ENCODE measurements around the gene TIGD3. TPM values are rescaled to one million over a fixed set of nuclear protein-coding genes. Genes with fewer than 3 reads are reported as not detected.

TIGD3 gene
- total and polyA plus RNA-seq, 2 of the 13 experiments (the other 11 are each of a cell fraction or from before 2014, with no cell fraction given) = 0.49 to 4.9 TPM

- peaks cover 89% of the 10 kb centered on the region for H3K4me1 ChIP-seq (ENCODE audit: insufficient read depth, low read length)
- WGBS (ENCODE audit: low lambda C conversion rate) = 4% methylated on average over 6 of the region's 6 CpGs
- TF ChIP-seq, protein P1, sequence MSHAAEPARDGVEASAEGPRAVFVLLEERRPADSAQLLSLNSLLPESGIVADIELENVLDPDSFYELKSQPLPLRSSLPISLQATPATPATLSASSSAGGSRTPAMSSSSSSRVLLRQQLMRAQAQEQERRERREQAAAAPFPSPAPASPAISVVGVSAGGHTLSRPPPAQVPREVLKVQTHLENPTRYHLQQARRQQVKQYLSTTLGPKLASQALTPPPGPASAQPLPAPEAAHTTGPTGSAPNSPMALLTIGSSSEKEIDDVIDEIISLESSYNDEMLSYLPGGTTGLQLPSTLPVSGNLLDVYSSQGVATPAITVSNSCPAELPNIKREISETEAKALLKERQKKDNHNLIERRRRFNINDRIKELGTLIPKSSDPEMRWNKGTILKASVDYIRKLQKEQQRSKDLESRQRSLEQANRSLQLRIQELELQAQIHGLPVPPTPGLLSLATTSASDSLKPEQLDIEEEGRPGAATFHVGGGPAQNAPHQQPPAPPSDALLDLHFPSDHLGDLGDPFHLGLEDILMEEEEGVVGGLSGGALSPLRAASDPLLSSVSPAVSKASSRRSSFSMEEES (CRISPR knock-in tag; IDR thresholded peaks at IDR 0.05) = no peak
- TF ChIP-seq SMARCC2 (IDR thresholded peaks at IDR 0.05) (no peak), TCF7 (IDR thresholded peaks at IDR 0.05; ENCODE audit: low read depth) (peak; percentile 79), PATZ1 (CRISPR knock-in tag; IDR thresholded peaks at IDR 0.05) (peak; percentile 70), RXRB (CRISPR knock-in tag; IDR thresholded peaks at IDR 0.05; ENCODE audit: borderline replicate concordance) (peak; percentile 52; the same call in 1 of the 2 replicates), SALL2 (CRISPR knock-in tag; IDR thresholded peaks at IDR 0.05) (no peak), ZNF83 (CRISPR knock-in tag; IDR thresholded peaks at IDR 0.05; ENCODE audit: borderline replicate concordance) (no peak), RORA (CRISPR knock-in tag; IDR thresholded peaks at IDR 0.05) (no peak), SOX6 (IDR thresholded peaks at IDR 0.05) (no peak), SOX6 (CRISPR knock-in tag; IDR thresholded peaks at IDR 0.05) (peak; percentile 78), PITX1 (CRISPR knock-in tag; IDR thresholded peaks at IDR 0.05) (peak; percentile 46; the same call in 1 of the 2 replicates), FOXK1 (CRISPR knock-in tag; IDR thresholded peaks at IDR 0.05; ENCODE audit: borderline replicate concordance, low read depth) (peak; percentile 51; the same call in 1 of the 2 replicates), ZNF121 (CRISPR knock-in tag; IDR thresholded peaks at IDR 0.05) (0 out of 2 replicates have a peak, but pooled peaks have one; percentile 6), BCL6 (CRISPR knock-in tag; IDR thresholded peaks at IDR 0.05) (peak; percentile 59), TFAP4 (IDR thresholded peaks at IDR 0.05; ENCODE audit: borderline replicate concordance, low read depth) (no peak), ZFP91 (CRISPR knock-in tag; IDR thresholded peaks at IDR 0.05; ENCODE audit: borderline replicate concordance) (no peak), FOXJ3 (CRISPR knock-in tag; IDR thresholded peaks at IDR 0.05; ENCODE audit: borderline replicate concordance) (no peak)
- TF ChIP-seq, protein P2, sequence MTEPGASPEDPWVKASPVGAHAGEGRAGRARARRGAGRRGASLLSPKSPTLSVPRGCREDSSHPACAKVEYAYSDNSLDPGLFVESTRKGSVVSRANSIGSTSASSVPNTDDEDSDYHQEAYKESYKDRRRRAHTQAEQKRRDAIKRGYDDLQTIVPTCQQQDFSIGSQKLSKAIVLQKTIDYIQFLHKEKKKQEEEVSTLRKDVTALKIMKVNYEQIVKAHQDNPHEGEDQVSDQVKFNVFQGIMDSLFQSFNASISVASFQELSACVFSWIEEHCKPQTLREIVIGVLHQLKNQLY (CRISPR knock-in tag; IDR thresholded peaks at IDR 0.05) = 0 out of 2 replicates have a peak, but pooled peaks have one; percentile 29
These were observed 29.2 kb downstream of the TIGD3 start for GRCh38 chr11:65383778-65384177.

More at GRCh38 chr11:65383778-65384177, 29.2 kb downstream of the TIGD3 start:
- H3K9me3 ChIP-seq (ENCODE audit: low read length) = no peaks in the 10 kb centered on the region
- ChIA-PET POLR2A (interaction anchor here (0.6 to 16.8 kb wide), 15 partner anchors 13 to 146 kb away, joined by 3 to 433 read pairs (median 3); partner anchors contain the start of genes MALAT1 and NEAT1), CTCF (ENCODE audit: low intra/inter-chr PET ratio, low total read pairs) (no interaction called here)
- in situ Hi-C loops (cut with HindIII; ENCODE audit: extremely low pct_ligation_motif_present, low pct_unique_long_range_greater_than_20kb) = loop anchor here (5.0 kb wide), 1 partner anchor 34 kb away; no protein-coding TSS in a partner anchor
- no peaks in the 10 kb centered on the region for H4K20me1 ChIP-seq (ENCODE audit: insufficient read depth, low read length)
- DNase-seq (ENCODE audit: low spot score) (peak; percentile 87), ATAC-seq (no peak), FAIRE-seq (peak; percentile 89)
- BruUV-seq (replicated peaks) = no TSS peak
- no peaks in the 10 kb centered on the region for H3K36me3 ChIP-seq (replicated peaks in 1 of 2; ENCODE audit: control insufficient read depth in 1 of 2, insufficient read depth in 2 of 2, low read length in 2 of 2)
- H3K79me2 ChIP-seq (ENCODE audit: insufficient read depth, low read length) = no peaks in the 10 kb centered on the region
- no peak overlapping the region for H2AFZ ChIP-seq (ENCODE audit: low read length)
- peak overlapping the region; percentile 26 for H3K27ac ChIP-seq (ENCODE audit: extremely low read length, insufficient read depth, low read length)
- peak overlapping the region in 1 of 3 experiments; percentile 34; a peak in 2 of 6 replicates for H3K4me3 ChIP-seq (replicated peaks in 1 of 3; ENCODE audit: insufficient read depth in 1 of 3, low read depth in 2 of 3, low read length in 3 of 3)
- no peak overlapping the region for H3K9ac ChIP-seq (ENCODE audit: insufficient read depth, low read depth, low read length)
- intact Hi-C loops (cut with micrococcal nuclease; ENCODE audit: unreplicated experiment) = loop anchor here (2.0 kb wide), 2 partner anchors 17 to 33 kb away; no protein-coding TSS in a partner anchor
- H3K4me2 ChIP-seq (ENCODE audit: low read depth, low read length) = peak overlapping the region; percentile 95
- no peaks in the 10 kb centered on the region; a peak in 1 of 5 replicates for H3K27me3 ChIP-seq (ENCODE audit: control insufficient read depth in 1 of 2, insufficient read depth in 2 of 2, low read length in 2 of 2)
